ENCODE measurements around the gene NBL1.

NBL1 gene

DNA sequence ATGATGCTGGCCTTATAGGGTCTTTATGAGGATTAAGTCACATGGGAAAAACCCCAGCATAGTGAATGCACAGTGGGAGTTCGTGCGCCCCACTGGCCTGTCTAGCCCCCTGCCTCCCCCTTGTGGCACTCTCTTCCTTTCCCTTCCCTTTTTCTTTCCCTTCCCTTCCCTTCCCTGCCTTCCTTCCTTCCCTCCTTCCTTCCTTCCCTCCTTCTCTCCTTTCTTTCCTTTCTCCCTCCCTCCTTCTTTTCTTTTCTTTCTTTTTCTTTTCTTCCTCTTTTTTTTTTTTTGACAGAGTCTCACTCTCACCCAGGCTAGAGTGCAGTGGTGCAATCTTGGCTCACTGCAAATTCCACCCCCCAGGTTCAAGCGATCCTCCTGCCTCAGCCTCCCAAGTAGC is 59.2 kb downstream of the NBL1 start:
- no peak for DNase-seq (ENCODE audit: low spot score)

DNA sequence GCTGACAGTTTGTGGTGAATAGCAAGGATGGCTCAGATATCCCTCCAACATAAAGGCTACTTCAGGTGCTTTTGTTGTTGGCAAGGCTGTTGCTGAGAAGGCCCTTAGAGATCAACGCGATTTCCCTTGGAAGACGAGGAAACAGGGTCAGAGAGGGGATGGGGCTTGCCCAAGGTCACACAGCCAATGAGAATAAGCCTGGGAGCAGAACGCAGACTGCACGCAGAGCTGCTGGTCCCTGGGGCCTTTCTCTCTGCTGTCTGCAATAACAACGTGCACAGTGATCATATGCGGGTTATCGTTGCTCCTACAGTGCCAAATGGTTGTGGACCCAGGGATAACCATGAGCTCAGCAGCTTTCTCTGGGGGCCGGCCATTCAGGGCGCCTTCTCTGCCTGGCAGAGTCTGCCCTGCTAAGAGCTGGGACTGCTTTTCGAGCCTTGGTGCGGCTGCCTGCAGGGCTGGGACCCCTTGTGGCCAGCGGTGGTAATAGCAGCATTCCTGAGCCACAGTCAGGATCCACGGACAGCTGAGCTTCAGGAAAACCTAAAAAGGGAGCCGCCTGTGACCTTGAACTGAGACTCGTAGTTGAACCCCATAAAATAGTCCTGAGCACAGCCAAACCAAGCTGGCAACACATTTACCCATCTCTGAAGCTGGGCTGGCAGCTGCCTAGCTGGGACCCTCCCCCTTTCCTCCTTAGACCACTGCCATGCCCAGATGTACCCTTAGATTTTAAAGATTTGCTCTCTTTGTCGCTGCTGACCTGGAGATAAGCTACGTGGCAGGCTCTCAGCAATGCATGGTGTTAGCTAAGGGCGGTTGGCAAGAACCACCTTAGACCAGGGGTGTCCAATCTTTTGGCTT is 60.4 kb downstream of the NBL1 start:
- peak; percentile 67 for DNase-seq (ENCODE audit: low spot score)

DNA sequence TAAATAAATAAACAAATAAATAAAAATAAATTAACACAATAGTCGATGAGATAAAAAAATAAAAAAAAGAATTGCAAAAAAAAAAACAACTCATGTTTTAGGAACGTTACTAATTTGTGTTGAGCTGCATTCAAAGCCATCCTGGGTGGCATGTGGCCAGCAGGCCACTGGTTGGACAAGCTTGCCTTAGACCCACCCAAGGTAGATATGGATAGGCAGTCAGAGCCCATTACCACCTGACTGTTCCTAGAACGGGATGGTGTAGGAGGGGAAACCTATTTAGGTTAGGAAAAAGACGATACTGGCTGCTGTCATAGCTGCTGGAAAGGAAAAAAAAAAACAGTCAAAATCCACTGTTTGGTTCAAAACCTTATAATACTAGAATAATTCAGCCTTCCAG is 61.4 kb downstream of the NBL1 start:
- DNase-seq (ENCODE audit: low spot score): no peak

DNA sequence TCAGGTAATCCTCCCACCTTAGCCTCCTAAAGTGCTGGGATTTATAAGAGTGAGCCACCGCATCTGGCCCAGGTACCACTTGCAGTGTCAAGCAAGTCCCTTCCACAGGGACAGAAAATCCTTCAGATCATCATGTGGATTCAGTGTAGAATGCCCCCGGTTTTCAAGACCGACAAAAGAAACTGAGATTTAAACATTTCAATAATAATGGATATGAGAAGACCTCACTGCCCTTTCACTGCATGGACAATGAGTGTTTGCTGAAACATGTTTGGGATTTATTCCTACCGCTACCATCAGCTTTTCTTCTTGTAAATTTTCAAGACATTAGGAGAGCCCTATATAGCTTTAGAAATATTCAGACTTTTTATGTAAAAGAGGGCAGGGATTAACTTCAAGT is 62.0 kb downstream of the NBL1 start:
- no peak for DNase-seq (ENCODE audit: low spot score)
